HG03460 (cell line): ENCODE data around the gene SLC49A3.

Source experiments
- ATAC-seq: cut with Tn5 transposase; IDR thresholded peaks from one replicate; pipeline ENCODE4 v1.9.1; 2021; ENCODE audit not compliant: unreplicated experiment

The SLC49A3 gene

DNA sequence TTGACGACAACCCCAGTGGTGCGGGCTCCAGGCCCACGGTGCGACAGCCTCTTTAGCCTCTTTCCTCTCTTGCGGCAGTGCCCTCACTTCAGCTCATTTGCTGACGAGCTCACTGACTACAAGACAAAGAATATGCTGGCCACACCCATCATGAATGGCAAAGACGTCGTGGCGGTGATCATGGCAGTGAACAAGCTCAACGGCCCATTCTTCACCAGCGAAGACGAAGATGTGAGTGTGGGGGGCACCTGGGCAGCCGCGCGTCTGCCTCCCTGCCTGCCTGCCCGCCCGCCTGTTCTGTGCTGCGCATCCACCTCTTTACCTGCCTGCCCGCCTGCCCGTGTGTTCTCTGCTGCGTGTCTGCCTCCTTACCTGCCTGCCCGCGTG, 54.4 kb downstream of the SLC49A3 start:
- no peak for ATAC-seq

GRCh38 chr4:633976-634598, 54.9 kb downstream of the SLC49A3 start:
- no peak for ATAC-seq

GRCh38 chr4:633406-633805, 55.5 kb downstream of the SLC49A3 start:
- ATAC-seq, result no peak

GRCh38 chr4:632926-633325, 56.0 kb downstream of the SLC49A3 start:
- ATAC-seq, result no peak

GRCh38 chr4:632196-632790, 56.7 kb downstream of the SLC49A3 start:
- no peak for ATAC-seq
